Measurements from ENCODE around the gene DMRTB1.

Gene DMRTB1

DNA sequence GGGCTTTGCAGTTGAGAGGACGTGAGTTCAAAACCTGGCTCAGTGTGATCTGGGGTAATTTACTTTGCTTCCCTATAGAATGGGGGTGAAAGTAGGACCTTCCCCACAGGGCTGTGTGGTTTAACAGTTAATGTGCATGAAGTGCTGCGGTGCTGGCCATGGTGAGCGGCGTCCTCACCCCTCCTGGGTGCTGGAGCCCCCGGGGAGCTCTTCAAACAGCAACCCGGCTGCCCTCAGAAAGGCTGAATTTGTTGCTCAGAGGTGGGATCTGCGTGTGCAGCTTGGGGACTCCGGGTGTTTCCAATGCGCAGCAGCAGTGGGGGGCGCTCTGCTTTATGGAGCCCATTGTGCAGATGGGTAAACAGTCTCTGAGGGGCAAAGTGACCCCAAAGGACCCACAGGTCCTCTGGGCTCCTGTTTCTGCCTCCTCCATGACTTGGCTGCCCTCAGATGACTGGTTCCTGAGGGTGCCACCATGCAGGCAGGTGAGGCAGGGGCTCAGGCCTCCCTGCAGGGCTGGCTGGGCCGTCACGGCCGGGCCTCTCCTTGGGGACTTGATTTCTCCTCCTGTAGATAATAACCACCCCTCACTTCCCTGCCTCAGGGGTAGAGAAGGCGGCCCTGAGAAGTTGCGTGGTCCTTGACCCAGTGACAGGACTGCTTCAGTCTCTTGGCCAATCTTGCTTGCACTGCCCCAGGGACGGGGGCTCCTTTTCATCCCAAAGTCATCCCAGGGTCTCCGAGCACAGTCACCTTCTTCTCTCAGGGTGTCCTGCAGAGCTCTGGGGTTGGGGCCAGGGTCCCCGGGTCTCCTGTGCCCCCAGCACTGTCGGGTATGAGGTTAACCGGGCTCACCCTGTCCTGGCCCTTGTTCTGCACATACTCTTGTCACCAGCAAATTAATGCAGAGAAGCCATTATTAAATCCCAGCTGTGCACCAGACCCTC is 40.3 kb downstream of the DMRTB1 start:
- ChIA-PET CTCF (interaction anchor here (0.7 to 3.3 kb wide), 8 partner anchors 11 to 183 kb away, joined by 3 to 20 read pairs (median 4); no protein-coding TSS in a partner anchor), POLR2A (no interaction called here)
- Histone ChIP-seq H3K9me3 (ENCODE audit: control extremely low read depth in 1 of 5, control insufficient read depth in 4 of 5, insufficient read depth in 2 of 5, low read depth in 1 of 5, low read length in 4 of 5) (no peaks in the 10 kb centered on the region), H3K4me3 (ENCODE audit: control insufficient read depth in 1 of 7, extremely low read depth in 1 of 7, insufficient read depth in 4 of 7, low read depth in 2 of 7, low read length in 6 of 7) (no peak overlapping the region), H3K27ac (ENCODE audit: insufficient read depth in 1 of 2, low read depth in 1 of 2, low read length in 2 of 2, poor library complexity in 1 of 2, severe bottlenecking in 2 of 2) (no peak overlapping the region), H3K36me3 (ENCODE audit: control insufficient read depth in 4 of 4, insufficient read depth in 4 of 4, low read length in 3 of 4) (no peaks in the 10 kb centered on the region), H3K27me3 (replicated peaks in 2 of 5; ENCODE audit: control insufficient read depth in 4 of 5, insufficient read depth in 5 of 5, low read length in 4 of 5) (peaks cover 0 to 1% (median 0%) of the 10 kb centered on the region in 5 experiments), H3K4me1 (ENCODE audit: control extremely low read depth in 1 of 4, control insufficient read depth in 4 of 4, insufficient read depth in 4 of 4, low read length in 3 of 4) (peaks cover 2 to 21% (median 14%) of the 10 kb centered on the region in 4 experiments)
- 93% methylated on average over 12 of the region's 20 CpGs for WGBS (ENCODE audit: insufficient coverage)
- no peak for DNase-seq

DNA sequence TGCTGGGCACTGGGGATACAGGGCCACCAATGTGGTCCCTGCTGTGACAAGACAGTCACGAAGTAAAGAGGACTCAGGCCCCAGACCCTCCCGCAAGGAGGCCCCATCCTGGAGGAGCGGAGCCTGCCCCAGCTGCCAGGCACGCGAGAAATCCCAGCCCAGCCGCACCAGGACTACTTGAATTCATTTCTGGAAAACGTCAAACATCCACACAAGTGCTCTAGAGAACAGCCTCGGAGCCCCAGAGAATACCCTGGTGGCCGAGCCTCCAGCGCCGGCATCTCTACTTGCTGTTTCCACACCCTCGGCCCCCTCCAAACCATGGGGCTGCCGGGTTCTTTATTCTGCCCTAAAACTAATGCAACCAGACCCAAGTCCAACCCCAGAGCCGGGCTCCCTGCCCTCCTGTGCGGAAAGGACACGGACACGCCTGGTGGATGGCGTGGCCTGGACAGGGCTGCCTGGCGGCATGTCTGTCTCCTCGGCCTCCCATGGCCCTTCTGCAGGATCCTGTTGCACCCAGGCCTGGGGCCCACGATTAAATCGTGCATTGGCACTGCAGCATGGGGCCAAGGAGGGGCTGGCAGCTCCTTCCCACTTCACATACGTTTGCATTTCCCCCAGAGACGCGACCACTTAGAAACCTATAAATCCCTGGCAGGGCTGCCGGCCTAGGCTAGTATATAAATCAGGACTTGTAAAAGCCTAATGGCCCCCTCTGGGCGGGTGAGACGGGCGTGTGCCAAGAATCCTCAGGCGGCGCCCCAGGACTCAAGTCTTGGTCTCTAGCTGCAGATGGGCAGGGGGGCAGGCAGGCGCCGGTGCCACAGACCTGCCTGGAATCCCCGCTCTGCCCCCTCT is 41.2 kb downstream of the DMRTB1 start:
- Histone ChIP-seq H3K4me1 (ENCODE audit: control extremely low read depth in 1 of 4, control insufficient read depth in 4 of 4, insufficient read depth in 4 of 4, low read length in 3 of 4) (peaks cover 2 to 21% (median 14%) of the 10 kb centered on the region in 4 experiments), H3K9me3 (ENCODE audit: control extremely low read depth in 1 of 5, control insufficient read depth in 4 of 5, insufficient read depth in 2 of 5, low read depth in 1 of 5, low read length in 4 of 5) (no peaks in the 10 kb centered on the region), H3K36me3 (ENCODE audit: control insufficient read depth in 4 of 4, insufficient read depth in 4 of 4, low read length in 3 of 4) (no peaks in the 10 kb centered on the region), H3K27me3 (replicated peaks in 2 of 5; ENCODE audit: control insufficient read depth in 4 of 5, insufficient read depth in 5 of 5, low read length in 4 of 5) (peaks cover 0 to 1% (median 0%) of the 10 kb centered on the region in 5 experiments), H3K27ac (ENCODE audit: insufficient read depth in 1 of 2, low read depth in 1 of 2, low read length in 2 of 2, poor library complexity in 1 of 2, severe bottlenecking in 2 of 2) (no peak overlapping the region), H3K4me3 (ENCODE audit: control insufficient read depth in 1 of 7, extremely low read depth in 1 of 7, insufficient read depth in 4 of 7, low read depth in 2 of 7, low read length in 6 of 7) (no peak overlapping the region)
- ChIA-PET POLR2A (no interaction called here), CTCF (interaction anchor here (0.7 to 3.3 kb wide), 3 partner anchors 13 to 16 kb away, joined by 3 to 10 read pairs (median 3); no protein-coding TSS in a partner anchor)
- DNase-seq: no peak
- 94% methylated on average over 31 of the region's 34 CpGs for WGBS (ENCODE audit: insufficient coverage)

DNA sequence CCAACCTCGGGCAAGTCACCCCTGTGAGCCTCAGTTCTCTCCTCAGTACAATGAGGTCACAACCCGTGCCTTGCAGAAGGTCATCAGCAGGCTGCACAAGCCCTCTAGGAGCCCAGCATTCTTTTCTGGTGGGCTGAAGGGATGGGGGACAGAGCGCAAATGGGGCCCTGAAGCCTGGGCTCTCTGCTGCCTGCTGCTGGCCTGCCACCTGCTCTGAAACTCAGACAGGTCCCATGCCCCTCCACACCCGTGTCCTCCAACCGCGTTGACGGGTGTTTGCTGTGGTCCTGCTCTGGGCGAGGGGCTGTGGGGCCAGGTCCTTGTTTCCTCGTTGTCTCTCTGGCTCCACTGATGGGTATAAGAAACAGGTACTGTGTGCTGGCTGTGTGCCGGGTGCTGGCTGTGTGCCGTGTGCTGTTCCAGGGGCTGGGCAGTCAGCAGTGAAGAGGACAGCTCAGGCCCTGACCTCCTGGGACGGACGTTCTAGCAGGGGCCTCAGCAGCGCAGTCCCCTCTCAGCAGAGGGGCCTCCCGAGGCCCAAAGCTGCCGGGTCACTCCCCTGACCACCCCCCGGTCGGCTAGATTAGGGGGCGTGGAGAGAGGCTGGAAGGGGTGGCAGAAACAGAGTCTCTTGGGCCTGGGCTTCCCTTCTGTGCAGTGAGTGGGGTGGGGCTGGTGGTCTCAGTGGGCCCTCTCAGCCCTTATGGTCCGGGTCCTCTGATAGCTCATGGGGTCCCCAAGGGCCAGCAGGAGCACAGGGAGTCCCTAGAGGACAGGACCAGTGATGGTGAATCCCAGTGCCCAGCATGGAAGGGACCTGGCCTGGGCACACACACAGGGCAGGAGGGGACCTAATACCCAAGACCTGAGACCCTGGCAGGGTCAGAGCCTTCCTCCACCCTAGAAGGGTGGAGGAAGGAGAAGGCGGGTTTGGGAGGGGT is 42.1 kb downstream of the DMRTB1 start:
- Histone ChIP-seq H3K4me1 (ENCODE audit: control extremely low read depth in 1 of 4, control insufficient read depth in 4 of 4, insufficient read depth in 4 of 4, low read length in 3 of 4) (peaks cover 2 to 21% (median 14%) of the 10 kb centered on the region in 4 experiments), H3K4me3 (ENCODE audit: control insufficient read depth in 1 of 7, extremely low read depth in 1 of 7, insufficient read depth in 4 of 7, low read depth in 2 of 7, low read length in 6 of 7) (no peak overlapping the region), H3K27ac (ENCODE audit: insufficient read depth in 1 of 2, low read depth in 1 of 2, low read length in 2 of 2, poor library complexity in 1 of 2, severe bottlenecking in 2 of 2) (no peak overlapping the region), H3K27me3 (replicated peaks in 2 of 5; ENCODE audit: control insufficient read depth in 4 of 5, insufficient read depth in 5 of 5, low read length in 4 of 5) (peaks cover 0 to 1% (median 0%) of the 10 kb centered on the region in 5 experiments), H3K9me3 (ENCODE audit: control extremely low read depth in 1 of 5, control insufficient read depth in 4 of 5, insufficient read depth in 2 of 5, low read depth in 1 of 5, low read length in 4 of 5) (no peaks in the 10 kb centered on the region), H3K36me3 (ENCODE audit: control insufficient read depth in 4 of 4, insufficient read depth in 4 of 4, low read length in 3 of 4) (no peaks in the 10 kb centered on the region)
- WGBS (ENCODE audit: insufficient coverage): 95% methylated on average over 19 of the region's 21 CpGs
- CTCF ChIA-PET: interaction anchor here (3.3 kb wide), 1 partner anchor 16 kb away, joined by 10 read pairs; no protein-coding TSS in a partner anchor
- POLR2A ChIA-PET: no interaction called here
- no peak for DNase-seq

DNA sequence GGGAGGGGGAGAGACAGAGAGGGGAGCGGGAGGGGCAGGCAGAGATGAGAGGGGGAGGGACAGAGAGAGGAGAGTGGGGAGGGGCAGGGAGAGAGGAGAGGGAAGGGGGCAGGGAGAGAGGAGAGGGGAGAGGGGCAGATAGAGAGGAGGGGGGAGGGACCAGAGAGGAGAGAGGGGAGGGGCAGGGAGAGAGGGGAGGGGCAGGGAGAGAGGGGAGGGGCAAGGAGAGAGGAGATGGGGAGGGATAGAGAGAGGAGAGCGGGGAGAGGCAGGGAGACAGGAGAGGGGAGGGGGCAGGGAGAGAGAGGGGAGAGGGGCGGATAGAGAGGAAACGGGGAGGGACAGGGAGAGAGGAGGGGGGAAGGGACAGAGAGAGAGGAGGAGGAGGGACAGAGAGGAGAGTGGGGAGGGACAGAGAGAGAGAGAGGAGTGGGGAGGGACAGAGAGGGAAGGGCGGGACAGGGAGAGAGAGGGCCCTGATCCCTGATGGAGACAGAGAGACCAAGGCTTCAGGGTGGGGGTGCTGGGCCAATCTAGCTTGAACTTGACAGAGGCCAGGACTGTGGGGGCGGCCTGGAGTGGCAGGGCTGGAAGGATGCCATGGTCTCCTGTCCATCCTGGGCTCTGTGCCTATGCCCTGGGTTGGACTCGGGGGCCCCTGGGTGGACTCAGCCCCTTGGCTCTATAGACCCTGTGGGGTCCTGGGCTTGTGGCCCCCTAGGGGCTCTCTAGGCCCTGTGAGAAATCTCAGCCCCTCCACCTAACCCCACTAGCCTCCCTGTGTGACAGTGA is 43.6 kb downstream of the DMRTB1 start:
- POLR2A ChIA-PET: no interaction called here
- no peak overlapping the region for H3K27ac ChIP-seq (ENCODE audit: insufficient read depth in 1 of 2, low read depth in 1 of 2, low read length in 2 of 2, poor library complexity in 1 of 2, severe bottlenecking in 2 of 2)
- CTCF ChIA-PET: no interaction called here

DNA sequence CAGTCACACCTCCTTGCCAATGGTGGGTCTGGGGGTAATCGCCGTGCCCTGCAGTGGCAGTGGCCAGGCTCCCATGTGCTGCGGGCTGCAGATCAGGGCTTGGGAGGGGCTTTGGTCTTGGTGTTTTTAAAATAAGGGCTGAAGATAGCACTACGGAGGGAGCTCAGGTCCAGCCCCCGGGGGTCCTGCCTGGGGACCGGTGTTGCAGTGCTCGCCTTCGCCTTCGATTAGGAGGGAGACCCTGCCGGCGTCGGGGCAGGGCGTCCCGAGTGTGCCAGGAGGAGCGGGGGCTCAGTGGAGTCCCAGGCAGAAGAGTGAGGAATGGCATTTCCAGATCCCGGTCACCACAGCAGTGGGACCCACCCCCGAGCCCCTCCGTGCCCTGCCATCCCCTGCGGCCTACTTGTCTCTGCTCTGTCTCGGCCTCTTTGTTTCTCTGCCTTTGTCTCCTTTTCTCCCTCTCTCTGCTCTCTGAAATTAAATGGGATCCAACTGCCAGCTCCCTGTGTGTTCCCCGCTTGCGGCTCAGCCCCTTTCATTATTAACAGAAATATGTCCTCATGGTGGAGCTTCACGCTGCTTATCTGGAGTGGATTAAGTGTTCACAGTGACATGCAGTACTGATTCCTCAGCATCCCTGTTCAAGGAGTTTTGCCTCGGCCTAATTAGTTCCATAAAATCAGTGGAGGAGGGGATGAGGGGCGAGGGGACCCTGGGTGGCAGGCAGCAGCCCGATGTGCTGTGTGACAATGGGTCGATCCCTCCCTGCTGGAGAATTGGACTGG is 44.4 kb downstream of the DMRTB1 start:
- Histone ChIP-seq H3K27ac (ENCODE audit: insufficient read depth in 1 of 2, low read depth in 1 of 2, low read length in 2 of 2, poor library complexity in 1 of 2, severe bottlenecking in 2 of 2) (no peak overlapping the region), H3K27me3 (replicated peaks in 2 of 5; ENCODE audit: control insufficient read depth in 4 of 5, insufficient read depth in 5 of 5, low read length in 4 of 5) (peaks cover 0 to 1% (median 0%) of the 10 kb centered on the region in 5 experiments), H3K4me1 (ENCODE audit: control extremely low read depth in 1 of 4, control insufficient read depth in 4 of 4, insufficient read depth in 4 of 4, low read length in 3 of 4) (peaks cover 2 to 11% (median 9%) of the 10 kb centered on the region in 4 experiments), H3K4me3 (ENCODE audit: control insufficient read depth in 1 of 7, extremely low read depth in 1 of 7, insufficient read depth in 4 of 7, low read depth in 2 of 7, low read length in 6 of 7) (no peak overlapping the region), H3K36me3 (ENCODE audit: control insufficient read depth in 4 of 4, insufficient read depth in 4 of 4, low read length in 3 of 4) (no peaks in the 10 kb centered on the region), H3K9me3 (ENCODE audit: control extremely low read depth in 1 of 5, control insufficient read depth in 4 of 5, insufficient read depth in 2 of 5, low read depth in 1 of 5, low read length in 4 of 5) (no peaks in the 10 kb centered on the region)
- 97% methylated on average over 26 of the region's 27 CpGs for WGBS (ENCODE audit: insufficient coverage)
- no peak for DNase-seq
- POLR2A ChIA-PET: no interaction called here
- CTCF ChIA-PET: interaction anchor here (0.6 kb wide), 1 partner anchor 181 kb away, joined by 4 read pairs; no protein-coding TSS in a partner anchor

More for the DNA sequence above, 43.6 kb downstream of the DMRTB1 start:
- DNase-seq: no peak
- H3K36me3 ChIP-seq (ENCODE audit: control insufficient read depth in 4 of 4, insufficient read depth in 4 of 4, low read length in 3 of 4): no peaks in the 10 kb centered on the region
- H3K4me3 ChIP-seq (ENCODE audit: control insufficient read depth in 1 of 7, extremely low read depth in 1 of 7, insufficient read depth in 4 of 7, low read depth in 2 of 7, low read length in 6 of 7): no peak overlapping the region
- 76% methylated on average over 7 of the region's 7 CpGs for WGBS (ENCODE audit: insufficient coverage)
- peaks cover 2 to 19% (median 14%) of the 10 kb centered on the region in 4 experiments for H3K4me1 ChIP-seq (ENCODE audit: control extremely low read depth in 1 of 4, control insufficient read depth in 4 of 4, insufficient read depth in 4 of 4, low read length in 3 of 4)
- H3K27me3 ChIP-seq (replicated peaks in 2 of 5; ENCODE audit: control insufficient read depth in 4 of 5, insufficient read depth in 5 of 5, low read length in 4 of 5): peaks cover 0 to 1% (median 0%) of the 10 kb centered on the region in 5 experiments
- H3K9me3 ChIP-seq (ENCODE audit: control extremely low read depth in 1 of 5, control insufficient read depth in 4 of 5, insufficient read depth in 2 of 5, low read depth in 1 of 5, low read length in 4 of 5): no peaks in the 10 kb centered on the region

Data from common myeloid progenitor, CD34-positive (primary cell).